ENCODE data around the gene HCN2.

HCN2 gene

GRCh38 chr19:612941-613340, 23.3 kb downstream of the HCN2 start:
- DNase-seq (ENCODE audit: low read depth): no peak
- TF ChIP-seq CTCF (conservative IDR thresholded peaks at IDR 0.05; ENCODE audit: control insufficient read depth, insufficient read depth, low read depth, low read length): no peak
- no peak overlapping the region for H3K4me3 ChIP-seq (ENCODE audit: control insufficient read depth, low read depth, low read length)

- DNase-seq (ENCODE audit: low read depth): no peak
- TF ChIP-seq CTCF (conservative IDR thresholded peaks at IDR 0.05; ENCODE audit: control insufficient read depth, insufficient read depth, low read depth, low read length): no peak
- H3K4me3 ChIP-seq (ENCODE audit: control insufficient read depth, low read depth, low read length): no peak overlapping the region
These were observed 24.3 kb downstream of the HCN2 start for GRCh38 chr19:613732-614567.

GRCh38 chr19:615619-616018, 25.9 kb downstream of the HCN2 start:
- no peak for TF ChIP-seq CTCF (conservative IDR thresholded peaks at IDR 0.05; ENCODE audit: control insufficient read depth, insufficient read depth, low read depth, low read length)
- DNase-seq (ENCODE audit: low read depth): peak; percentile 26
- H3K4me3 ChIP-seq (ENCODE audit: control insufficient read depth, low read depth, low read length): no peak overlapping the region

- no peak overlapping the region for H3K4me3 ChIP-seq (ENCODE audit: control insufficient read depth, low read depth, low read length)
- DNase-seq (ENCODE audit: low read depth): no peak
- TF ChIP-seq CTCF (conservative IDR thresholded peaks at IDR 0.05; ENCODE audit: control insufficient read depth, insufficient read depth, low read depth, low read length): no peak
These were observed 26.5 kb downstream of the HCN2 start for GRCh38 chr19:616062-616700.

GRCh38 chr19:616747-617526, 27.3 kb downstream of the HCN2 start:
- TF ChIP-seq CTCF (conservative IDR thresholded peaks at IDR 0.05; ENCODE audit: control insufficient read depth, insufficient read depth, low read depth, low read length): no peak
- no peak overlapping the region for H3K4me3 ChIP-seq (ENCODE audit: control insufficient read depth, low read depth, low read length)
- no peak for DNase-seq (ENCODE audit: low read depth)

GRCh38 chr19:617551-618246, 28.0 kb downstream of the HCN2 start:
- no peak for DNase-seq (ENCODE audit: low read depth)
- no peak overlapping the region for H3K4me3 ChIP-seq (ENCODE audit: control insufficient read depth, low read depth, low read length)
- no peak for TF ChIP-seq CTCF (conservative IDR thresholded peaks at IDR 0.05; ENCODE audit: control insufficient read depth, insufficient read depth, low read depth, low read length)
